Tibial artery (tissue), 4 donors: ENCODE measurements around the gene RPRD1B.

Experiments
- DNase-seq, 2 donors: peaks; one replicate each; pipeline ENCODE4 v3.0.0-alpha.2; 2019
- H3K27ac ChIP-seq, 2 donors: fragments of 200-600 bp; sonication (generic) in 1 of 2; 1 replicate in 1 of 2; 2 replicates in 1 of 2; pipeline ENCODE4 v1.5.1; 2018 to 2019; ENCODE audit warnings: mild to moderate bottlenecking in 1 of 2
- H3K27me3 ChIP-seq, 2 donors: fragments of 200-600 bp; sonication (generic) in 1 of 2; one replicate each; pipeline versions ENCODE4 v1.5.1 to v1.6.0; 2016 to 2019
- H3K36me3 ChIP-seq, 3 donors: fragments of 200-600 bp; sonication (generic) in 2 of 3; one replicate each; pipeline ENCODE4 v1.5.1; 2016 to 2019; ENCODE audit warnings: mild to moderate bottlenecking in 2 of 3
- H3K4me1 ChIP-seq, 4 donors: fragments of 200-600 bp; sonication (generic) in 2 of 4; 1 replicate in 3 of 4; 2 replicates in 1 of 4; pipeline ENCODE4 v1.5.1; 2016 to 2019
- H3K4me3 ChIP-seq, 2 donors: fragments of 200-600 bp; sonication (generic) in 1 of 2; 1 replicate in 1 of 2; 2 replicates in 1 of 2; pipeline ENCODE4 v1.5.1; 2018 to 2019; ENCODE audit warnings: mild to moderate bottlenecking in 2 of 2
- H3K9me3 ChIP-seq, 3 donors: fragments of 200-600 bp; sonication (generic) in 1 of 3; one replicate each; pipeline ENCODE4 v1.5.1; 2016 to 2019
- intact Hi-C: fragments of 100-400 bp; cut with DNase I; formaldehyde crosslinking; loops from one replicate; pipeline ENCODE4 v1.15.0; 2023; ENCODE audit warnings: low total_unique reads
- TF ChIP-seq, protein P1 (sequence below), 2 experiments: fragments of 200-600 bp in 1 of 2; fragments of 450-650 bp in 1 of 2; IDR thresholded peaks; one replicate each; pipeline ENCODE4 v1.5.1; 2017 to 2019; ENCODE audit warnings: antibody characterized with exemption in 2 of 2, mild to moderate bottlenecking in 1 of 2, moderate library complexity in 1 of 2

The RPRD1B gene

DNA sequence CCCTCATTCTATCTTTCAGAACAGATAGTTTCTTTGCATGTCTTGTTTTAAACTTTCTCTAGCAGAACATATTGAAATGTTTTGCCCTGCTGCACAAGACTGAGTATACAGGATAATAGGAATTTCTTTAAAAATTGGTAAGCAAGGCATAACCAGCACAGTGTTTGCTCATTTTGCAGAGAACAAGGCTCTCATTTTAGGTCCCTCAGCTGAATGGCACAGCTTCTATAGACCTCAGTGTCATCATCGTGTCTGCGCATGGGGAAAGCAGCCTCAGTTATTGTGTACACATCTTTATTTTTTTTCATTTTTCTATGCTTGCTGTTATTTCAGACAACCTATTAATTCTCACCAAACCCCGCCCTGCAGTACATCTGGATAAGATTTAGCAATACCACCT lies 36.0 kb upstream of the RPRD1B start:
- intact Hi-C loops = no loop called here
- Histone ChIP-seq H3K27me3 (no peaks in the 10 kb centered on the region), H3K4me1 (peaks cover 0 to 16% (median 10%) of the 10 kb centered on the region in 4 donors), H3K9me3 (no peaks in the 10 kb centered on the region), H3K27ac (no peak overlapping the region), H3K36me3 (peaks cover 68 to 92% (median 83%) of the 10 kb centered on the region in 3 donors), H3K4me3 (no peak overlapping the region)
- DNase-seq = no peak
- TF ChIP-seq, protein P1, sequence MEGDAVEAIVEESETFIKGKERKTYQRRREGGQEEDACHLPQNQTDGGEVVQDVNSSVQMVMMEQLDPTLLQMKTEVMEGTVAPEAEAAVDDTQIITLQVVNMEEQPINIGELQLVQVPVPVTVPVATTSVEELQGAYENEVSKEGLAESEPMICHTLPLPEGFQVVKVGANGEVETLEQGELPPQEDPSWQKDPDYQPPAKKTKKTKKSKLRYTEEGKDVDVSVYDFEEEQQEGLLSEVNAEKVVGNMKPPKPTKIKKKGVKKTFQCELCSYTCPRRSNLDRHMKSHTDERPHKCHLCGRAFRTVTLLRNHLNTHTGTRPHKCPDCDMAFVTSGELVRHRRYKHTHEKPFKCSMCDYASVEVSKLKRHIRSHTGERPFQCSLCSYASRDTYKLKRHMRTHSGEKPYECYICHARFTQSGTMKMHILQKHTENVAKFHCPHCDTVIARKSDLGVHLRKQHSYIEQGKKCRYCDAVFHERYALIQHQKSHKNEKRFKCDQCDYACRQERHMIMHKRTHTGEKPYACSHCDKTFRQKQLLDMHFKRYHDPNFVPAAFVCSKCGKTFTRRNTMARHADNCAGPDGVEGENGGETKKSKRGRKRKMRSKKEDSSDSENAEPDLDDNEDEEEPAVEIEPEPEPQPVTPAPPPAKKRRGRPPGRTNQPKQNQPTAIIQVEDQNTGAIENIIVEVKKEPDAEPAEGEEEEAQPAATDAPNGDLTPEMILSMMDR (IDR thresholded peaks at IDR 0.05) = no peak

DNA sequence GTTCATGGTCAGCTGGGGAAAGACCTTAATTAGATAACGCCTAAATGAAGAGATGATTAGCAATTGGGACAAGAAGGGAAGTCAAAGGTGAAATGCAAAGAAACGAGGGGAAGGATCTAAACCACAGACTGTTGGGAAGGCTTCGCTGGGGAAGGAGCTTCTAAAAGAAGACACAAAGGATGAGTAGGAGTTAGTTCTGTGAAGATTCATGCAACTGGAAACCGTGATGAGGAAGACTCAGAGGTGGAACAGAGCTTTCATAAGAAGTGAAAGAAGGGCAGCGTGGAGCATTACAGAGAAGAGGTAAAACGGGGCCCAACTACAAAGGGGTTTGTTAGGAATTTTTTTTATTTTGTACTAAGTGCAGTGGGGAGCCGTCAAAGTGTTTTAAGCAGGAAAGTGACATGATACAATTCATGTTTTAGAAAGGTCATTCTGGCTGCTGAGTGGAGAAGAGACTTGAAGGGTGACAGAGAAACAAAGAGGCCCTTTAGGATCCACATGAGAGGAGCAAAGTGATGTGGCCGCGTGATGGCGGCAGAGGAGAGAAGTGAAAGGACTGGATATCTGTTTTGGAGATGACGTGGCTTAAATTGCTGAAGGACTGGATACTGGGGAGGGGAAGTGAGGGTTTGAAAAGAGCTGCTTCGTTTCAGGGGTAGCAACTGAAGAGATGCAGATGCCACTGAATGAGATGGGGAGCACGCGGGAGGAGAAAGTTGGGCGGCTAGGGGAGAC lies 33.9 kb upstream of the RPRD1B start:
- intact Hi-C loops = no loop called here
- Histone ChIP-seq H3K36me3 (peaks cover 71 to 100% (median 81%) of the 10 kb centered on the region in 3 donors), H3K4me1 (no peaks in the 10 kb centered on the region), H3K27ac (no peak overlapping the region), H3K27me3 (no peaks in the 10 kb centered on the region), H3K9me3 (no peaks in the 10 kb centered on the region), H3K4me3 (no peak overlapping the region)
- TF ChIP-seq, protein P1 (IDR thresholded peaks at IDR 0.05) = no peak
- DNase-seq = no peak

DNA sequence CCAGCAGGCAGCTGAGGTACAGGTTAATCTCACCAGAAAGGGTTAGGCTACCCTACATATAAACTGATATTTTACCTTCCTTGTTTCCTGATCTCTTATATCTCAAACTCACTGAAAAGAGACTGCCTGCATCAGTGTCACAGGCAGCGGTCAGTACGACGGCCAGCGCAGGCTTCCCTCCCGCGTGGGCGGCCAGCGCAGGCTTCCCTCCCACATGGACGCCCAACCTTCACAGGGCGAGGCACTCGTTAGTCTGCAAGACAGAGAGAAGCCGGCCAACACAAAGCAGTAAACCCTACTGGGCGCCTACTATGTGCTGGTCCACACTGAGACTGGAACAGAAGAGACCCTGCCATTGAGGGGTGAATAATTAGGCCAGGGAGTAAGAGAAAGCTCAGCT lies 33.3 kb upstream of the RPRD1B start:
- no peak overlapping the region for H3K4me3 ChIP-seq
- no peak for DNase-seq
- H3K36me3 ChIP-seq = peaks cover 65 to 94% (median 81%) of the 10 kb centered on the region in 3 donors
- no peaks in the 10 kb centered on the region for H3K9me3 ChIP-seq
- TF ChIP-seq, protein P1 (IDR thresholded peaks at IDR 0.05) = no peak
- no peaks in the 10 kb centered on the region for H3K4me1 ChIP-seq
- no peak overlapping the region for H3K27ac ChIP-seq
- intact Hi-C loops = no loop called here
- H3K27me3 ChIP-seq = no peaks in the 10 kb centered on the region

DNA sequence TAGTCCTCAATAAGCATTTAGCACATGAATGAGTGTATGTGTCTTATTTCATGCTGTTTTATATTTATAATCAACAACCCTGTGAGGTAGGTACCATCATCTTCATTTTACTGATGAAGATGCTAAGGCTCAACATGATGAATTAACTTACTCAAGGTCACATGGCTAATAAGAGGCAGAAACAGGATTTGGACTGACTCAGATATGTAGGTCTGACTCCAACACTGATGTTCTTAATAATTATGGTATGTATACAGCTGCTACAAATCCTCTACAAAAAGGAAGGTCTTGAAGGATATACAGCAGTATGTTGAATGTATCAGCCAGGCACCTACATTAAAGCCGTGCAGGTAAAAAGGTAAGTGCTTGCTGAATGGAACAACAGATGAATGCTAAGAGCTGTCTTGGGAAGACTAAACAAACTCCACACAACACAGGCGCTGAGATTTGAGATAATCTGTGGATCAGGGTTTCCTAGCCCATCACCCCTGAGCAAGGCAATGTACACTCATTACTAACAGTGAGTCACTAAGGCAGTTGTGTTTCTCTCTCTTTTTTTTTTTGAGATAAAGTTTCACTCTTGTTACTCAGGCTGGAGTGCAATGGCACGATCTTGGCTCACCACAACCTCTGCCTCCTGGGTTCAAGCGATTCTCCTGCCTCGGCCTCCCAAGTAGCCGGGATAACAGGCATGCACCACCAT lies 32.2 kb upstream of the RPRD1B start:
- Histone ChIP-seq H3K27me3 (no peaks in the 10 kb centered on the region), H3K27ac (no peak overlapping the region), H3K4me3 (no peak overlapping the region), H3K9me3 (no peaks in the 10 kb centered on the region), H3K4me1 (no peaks in the 10 kb centered on the region), H3K36me3 (peaks cover 60 to 87% (median 72%) of the 10 kb centered on the region in 3 donors)
- TF ChIP-seq, protein P1 (IDR thresholded peaks at IDR 0.05) = no peak
- intact Hi-C loops = no loop called here
- DNase-seq = no peak

DNA sequence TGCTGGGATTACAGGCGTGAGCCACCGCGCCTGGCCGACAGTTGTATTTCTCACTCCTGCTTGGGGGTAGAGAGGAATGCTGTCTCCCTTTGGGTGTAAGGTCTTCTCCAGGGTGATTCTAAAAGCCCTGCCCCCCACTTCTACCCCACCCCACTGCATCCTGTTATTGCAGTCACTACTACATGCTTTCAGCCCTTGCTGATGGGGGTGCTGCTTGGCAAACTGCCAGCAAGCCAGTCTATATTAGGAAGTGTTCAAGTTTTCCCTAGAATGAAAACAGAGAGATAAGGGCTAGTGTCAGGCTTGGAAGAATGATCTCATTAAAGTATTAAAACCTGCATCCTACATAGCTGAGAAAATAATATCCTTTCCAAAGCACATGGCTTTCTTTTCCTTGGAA lies 31.6 kb upstream of the RPRD1B start:
- no peaks in the 10 kb centered on the region for H3K4me1 ChIP-seq
- H3K27me3 ChIP-seq = no peaks in the 10 kb centered on the region
- H3K27ac ChIP-seq = no peak overlapping the region
- H3K9me3 ChIP-seq = no peaks in the 10 kb centered on the region
- TF ChIP-seq, protein P1 (IDR thresholded peaks at IDR 0.05) = no peak
- no peak overlapping the region for H3K4me3 ChIP-seq
- H3K36me3 ChIP-seq = peaks cover 57 to 82% (median 65%) of the 10 kb centered on the region in 3 donors
- no peak for DNase-seq
- intact Hi-C loops = no loop called here
